MCF 10A (cell line): ENCODE results near the gene WDR54. TPM values are rescaled to one million over a fixed set of nuclear protein-coding genes. Genes with fewer than 3 reads are reported as not detected.

Source experiments
- BruUV-seq: library from RNA; stranded (reverse); fragments of 400-500 nt; replicated peaks from 2 replicates; lab custom pipeline; 2021; lab: Mats Ljungman, UMichigan
- CTCF ChIA-PET: fragments of 300-600 bp; sonication (Branson Sonifier 250); formaldehyde crosslinking; extraction: SDS; loops from one replicate; lab custom pipeline; 2021; ENCODE audit warnings: antibody characterized with exemption, inconsistent platforms; lab: Yijun Ruan, JAX
- POLR2A ChIA-PET: fragments of 300-600, 350-650 bp; sonication (Branson Sonifier 250); formaldehyde crosslinking; extraction: SDS; loops from one replicate; lab custom pipeline; 2020; ENCODE audit warnings: antibody characterized with exemption, inconsistent platforms; lab: Yijun Ruan, JAX
- DNase-seq: peaks from one replicate; pipeline ENCODE4 v3.0.0-alpha.2; 2018; ENCODE audit not compliant: unreplicated experiment
- H3K27ac Mint-ChIP-seq: one replicate; pipeline ENCODE4 v1.8.0; 2022; ENCODE audit warnings: mild to moderate bottlenecking, low read depth, mixed read lengths; ENCODE audit not compliant: unreplicated experiment
- H3K27me3 Mint-ChIP-seq: one replicate; pipeline ENCODE4 v1.8.0; 2022; ENCODE audit warnings: mixed read lengths; ENCODE audit not compliant: insufficient read depth, unreplicated experiment
- H3K36me3 Mint-ChIP-seq: one replicate; pipeline ENCODE4 v1.8.0; 2022; ENCODE audit warnings: mild to moderate bottlenecking, moderate library complexity, mixed read lengths; ENCODE audit not compliant: insufficient read depth, unreplicated experiment
- H3K4me1 Mint-ChIP-seq: one replicate; pipeline ENCODE4 v1.8.0; 2022; ENCODE audit warnings: mixed read lengths; ENCODE audit not compliant: insufficient read depth, unreplicated experiment
- H3K4me3 Mint-ChIP-seq: one replicate; pipeline ENCODE4 v1.8.0; 2022; ENCODE audit warnings: mild to moderate bottlenecking, moderate library complexity, mixed read lengths; ENCODE audit not compliant: unreplicated experiment
- H3K9me3 Mint-ChIP-seq: one replicate; pipeline ENCODE4 v1.8.0; 2022; ENCODE audit warnings: mixed read lengths; ENCODE audit not compliant: unreplicated experiment
- intact Hi-C: fragments of 100-400 bp; cut with micrococcal nuclease; formaldehyde crosslinking; loops from 2 replicates; pipeline ENCODE4 v1.14.1; 2022
- total RNA-seq: library from RNA; stranded (reverse); gene quantifications from 2 replicates; pipeline ENCODE4 v1.2.3, GENCODE V29; 2022
- TF ChIP-seq, protein P1 (sequence below): fragments of 200-600 bp; IDR thresholded peaks from one replicate; pipeline ENCODE4 v1.8.0; 2022; ENCODE audit warnings: antibody characterized with exemption, mild to moderate bottlenecking; ENCODE audit not compliant: unreplicated experiment

Gene WDR54
- total RNA-seq, 1 experiment from 2014 or later, result 19.9 TPM

DNA sequence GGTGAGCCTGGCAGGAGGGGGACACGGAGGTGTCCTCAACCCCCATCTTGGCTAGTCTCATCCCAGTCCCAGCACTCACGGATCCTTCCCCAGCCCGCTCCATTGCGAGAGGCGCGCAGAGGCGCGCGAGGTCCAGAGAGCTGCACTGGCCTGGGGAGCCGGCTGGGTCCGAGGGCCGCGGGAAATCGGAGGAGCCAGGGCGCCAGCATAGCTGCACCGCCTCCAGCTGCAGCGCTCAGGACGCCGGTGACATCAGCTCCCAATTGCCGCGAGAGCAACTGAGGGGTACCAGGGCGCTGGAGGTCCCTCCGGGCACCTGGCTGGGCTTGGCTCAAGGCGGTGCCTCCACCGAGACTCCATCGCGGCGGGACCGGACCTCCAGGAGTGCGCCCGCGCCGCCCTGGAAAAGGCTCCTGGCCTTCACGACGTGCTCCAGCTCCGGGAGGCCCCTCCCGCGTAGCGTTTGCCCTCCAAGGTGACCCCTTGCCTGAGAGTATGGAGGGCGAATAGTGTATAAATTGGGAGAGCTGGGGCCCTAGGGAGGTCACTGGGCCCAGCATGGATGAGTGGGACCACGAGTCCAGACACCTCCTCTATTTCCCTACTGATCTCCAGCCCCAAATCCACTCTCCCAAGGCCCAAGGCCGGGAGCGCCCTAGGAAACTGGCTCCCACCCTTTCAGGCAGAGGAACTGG is 14.7 kb downstream of the WDR54 start:
- intact Hi-C loops, result no loop called here
- H3K27ac Mint-ChIP-seq, result no peak overlapping the region
- CTCF ChIA-PET, result interaction anchor here (0.5 to 1.3 kb wide), 5 partner anchors 16 to 748 kb away, joined by 3 to 7 read pairs (median 4); no protein-coding TSS in a partner anchor

GRCh38 chr2:74436848-74437695 is 15.5 kb downstream of the WDR54 start:
- CTCF ChIA-PET, result interaction anchor here (0.6 kb wide), 2 partner anchors 50 to 748 kb away, joined by 3 to 7 read pairs; no protein-coding TSS in a partner anchor
- no TSS peak for BruUV-seq
- H3K4me3 Mint-ChIP-seq, result no peak overlapping the region

More for the DNA sequence above, 14.7 kb downstream of the WDR54 start:
- Mint-ChIP-seq H3K9me3 (no peaks in the 10 kb centered on the region), H3K27me3 (no peaks in the 10 kb centered on the region), H3K4me3 (no peak overlapping the region), H3K4me1 (peaks cover 15% of the 10 kb centered on the region), H3K36me3 (peaks cover 36% of the 10 kb centered on the region)
- POLR2A ChIA-PET, result interaction anchor here (0.6 kb wide), 1 partner anchor 124 kb away, joined by 3 read pairs; no protein-coding TSS in a partner anchor
- no TSS peak for BruUV-seq
- TF ChIP-seq, protein P1, sequence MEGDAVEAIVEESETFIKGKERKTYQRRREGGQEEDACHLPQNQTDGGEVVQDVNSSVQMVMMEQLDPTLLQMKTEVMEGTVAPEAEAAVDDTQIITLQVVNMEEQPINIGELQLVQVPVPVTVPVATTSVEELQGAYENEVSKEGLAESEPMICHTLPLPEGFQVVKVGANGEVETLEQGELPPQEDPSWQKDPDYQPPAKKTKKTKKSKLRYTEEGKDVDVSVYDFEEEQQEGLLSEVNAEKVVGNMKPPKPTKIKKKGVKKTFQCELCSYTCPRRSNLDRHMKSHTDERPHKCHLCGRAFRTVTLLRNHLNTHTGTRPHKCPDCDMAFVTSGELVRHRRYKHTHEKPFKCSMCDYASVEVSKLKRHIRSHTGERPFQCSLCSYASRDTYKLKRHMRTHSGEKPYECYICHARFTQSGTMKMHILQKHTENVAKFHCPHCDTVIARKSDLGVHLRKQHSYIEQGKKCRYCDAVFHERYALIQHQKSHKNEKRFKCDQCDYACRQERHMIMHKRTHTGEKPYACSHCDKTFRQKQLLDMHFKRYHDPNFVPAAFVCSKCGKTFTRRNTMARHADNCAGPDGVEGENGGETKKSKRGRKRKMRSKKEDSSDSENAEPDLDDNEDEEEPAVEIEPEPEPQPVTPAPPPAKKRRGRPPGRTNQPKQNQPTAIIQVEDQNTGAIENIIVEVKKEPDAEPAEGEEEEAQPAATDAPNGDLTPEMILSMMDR, result no peak
- no peak for DNase-seq

DNA sequence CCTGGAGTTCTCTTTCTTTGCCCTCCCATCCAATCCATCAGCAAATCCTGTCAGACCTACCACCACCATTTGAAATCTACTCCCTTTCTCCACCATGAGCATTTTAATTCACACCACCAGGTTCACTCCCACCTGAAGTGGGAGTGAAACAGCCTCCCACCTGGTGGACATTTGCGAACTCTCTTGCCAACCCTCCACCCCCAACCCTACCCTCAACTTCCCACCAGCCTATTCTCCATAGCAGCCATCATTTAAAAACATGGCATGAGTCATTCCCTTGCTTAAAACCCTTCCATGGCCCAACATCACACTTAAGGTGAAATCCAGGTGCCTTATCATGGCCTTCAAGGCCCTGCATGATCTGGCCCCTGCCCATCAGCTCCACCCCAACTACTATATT is 16.7 kb downstream of the WDR54 start:
- intact Hi-C loops, result no loop called here
- BruUV-seq, result no TSS peak
- no peak for DNase-seq
- H3K4me1 Mint-ChIP-seq, result peaks cover 15% of the 10 kb centered on the region
- TF ChIP-seq, protein P1, result no peak
- no peaks in the 10 kb centered on the region for H3K27me3 Mint-ChIP-seq
- no peak overlapping the region for H3K4me3 Mint-ChIP-seq
- H3K9me3 Mint-ChIP-seq, result no peaks in the 10 kb centered on the region
- H3K27ac Mint-ChIP-seq, result no peak overlapping the region
- H3K36me3 Mint-ChIP-seq, result peaks cover 21% of the 10 kb centered on the region
- ChIA-PET POLR2A (interaction anchor here (0.5 to 4.8 kb wide), 5 partner anchors 9 to 47 kb away, joined by 3 to 132 read pairs (median 18); partner anchors contain the start of genes INO80B and WBP1), CTCF (interaction anchor here (0.6 to 1.0 kb wide), 3 partner anchors 16 to 149 kb away, joined by 3 read pairs; no protein-coding TSS in a partner anchor)

More at GRCh38 chr2:74436848-74437695, 15.5 kb downstream of the WDR54 start:
- POLR2A ChIA-PET, result interaction anchor here (4.8 kb wide), 1 partner anchor 11 kb away, joined by 38 read pairs; no protein-coding TSS in a partner anchor
- no peak overlapping the region for H3K27ac Mint-ChIP-seq
- no peaks in the 10 kb centered on the region for H3K27me3 Mint-ChIP-seq
- peaks cover 29% of the 10 kb centered on the region for H3K36me3 Mint-ChIP-seq
- H3K9me3 Mint-ChIP-seq, result no peaks in the 10 kb centered on the region
- no peak for DNase-seq
- H3K4me1 Mint-ChIP-seq, result peaks cover 15% of the 10 kb centered on the region
- TF ChIP-seq, protein P1, result no peak
- intact Hi-C loops, result no loop called here
